Mesendoderm (in vitro differentiated cells): Measurements from ENCODE around the gene ATF3. TPM values are rescaled to one million over a fixed set of nuclear protein-coding genes. Genes with fewer than 3 reads are reported as not detected.

Experiments
- DNase-seq: peaks from one replicate; pipeline ENCODE4 v3.0.0; 2013
- H2AK5ac ChIP-seq: 2 replicates; pipeline ENCODE4 v1.6.1; 2013; ENCODE audit warnings: low read length, inconsistent platforms
- H2BK120ac ChIP-seq: 2 replicates; pipeline ENCODE4 v1.6.1; 2013; ENCODE audit warnings: low read depth, mild to moderate bottlenecking, low read length, moderate library complexity, mixed read lengths
- H2BK15ac ChIP-seq: replicated peaks from 2 replicates; pipeline ENCODE4 v1.6.1; 2013; ENCODE audit warnings: low read depth, mild to moderate bottlenecking, moderate library complexity
- H2BK5ac ChIP-seq: 2 replicates; pipeline ENCODE4 v1.6.1; 2013; ENCODE audit warnings: low read length, inconsistent platforms
- H3K18ac ChIP-seq: 2 replicates; pipeline ENCODE4 v1.6.1; 2013; ENCODE audit warnings: mild to moderate bottlenecking, low read length, mixed read lengths
- H3K23ac ChIP-seq: one replicate; pipeline ENCODE4 v1.6.1; 2013; ENCODE audit warnings: low read length
- H3K27ac ChIP-seq: 2 replicates; pipeline ENCODE4 v1.5.1; 2013; ENCODE audit warnings: low read depth, mild to moderate bottlenecking, inconsistent platforms, low read length, moderate library complexity
- H3K27me3 ChIP-seq: 2 replicates; pipeline ENCODE4 v1.6.1; 2013; ENCODE audit warnings: low read length, control low read depth, mild to moderate bottlenecking, inconsistent platforms; ENCODE audit not compliant: insufficient read depth, poor library complexity
- H3K36me3 ChIP-seq: 2 replicates; pipeline ENCODE4 v1.6.1; 2013; ENCODE audit warnings: low read length, inconsistent platforms; ENCODE audit not compliant: control insufficient read depth, insufficient read depth
- H3K4ac ChIP-seq: one replicate; pipeline ENCODE4 v1.6.1; 2013; ENCODE audit warnings: low read depth, mild to moderate bottlenecking, low read length, moderate library complexity
- H3K4me1 ChIP-seq: 2 replicates; pipeline ENCODE4 v1.6.1; 2013; ENCODE audit warnings: low read depth, low read length, inconsistent platforms; ENCODE audit not compliant: control insufficient read depth
- H3K4me2 ChIP-seq: 2 replicates; pipeline ENCODE4 v1.6.1; 2013; ENCODE audit warnings: low read length
- H3K4me3 ChIP-seq: 2 replicates; pipeline ENCODE4 v1.5.1; 2013; ENCODE audit warnings: mild to moderate bottlenecking, low read length
- H3K56ac ChIP-seq: one replicate; pipeline ENCODE4 v1.6.1; 2013; ENCODE audit warnings: low read length
- H3K79me1 ChIP-seq: 2 replicates; pipeline ENCODE4 v1.6.1; 2013; ENCODE audit warnings: low read length, inconsistent platforms
- H3K79me2 ChIP-seq: 2 replicates; pipeline ENCODE4 v1.6.1; 2013; ENCODE audit warnings: mild to moderate bottlenecking, low read length; ENCODE audit not compliant: control insufficient read depth, insufficient read depth
- H3K9ac ChIP-seq: 2 replicates; pipeline ENCODE4 v1.6.1; 2013; ENCODE audit warnings: low read length, inconsistent platforms
- H4K5ac ChIP-seq: one replicate; pipeline ENCODE4 v1.6.1; 2013; ENCODE audit warnings: low read length
- H4K8ac ChIP-seq: one replicate; pipeline ENCODE4 v1.6.1; 2013; ENCODE audit warnings: low read depth, mild to moderate bottlenecking, control low read depth, low read length, moderate library complexity
- WGBS: extraction: QIAGEN DNeasy Blood & Tissue Kit; methylation state at CpG from one replicate; pipeline ENCODE4 v1.1.7; 2013; ENCODE audit warnings: low lambda C conversion rate, missing lambda C conversion rate; ENCODE audit not compliant: insufficient coverage; ENCODE audit errors: extremely low coverage; 5-methylcytosine and 5-hydroxymethylcytosine counted together
- polyA plus RNA-seq, 2 experiments: library from polyadenylated mRNA; stranded (reverse); fragments of 200-250 nt; gene quantifications; one replicate each; pipeline ENCODE4 v1.2.3, GENCODE V29; 2013

The ATF3 gene, protein sequence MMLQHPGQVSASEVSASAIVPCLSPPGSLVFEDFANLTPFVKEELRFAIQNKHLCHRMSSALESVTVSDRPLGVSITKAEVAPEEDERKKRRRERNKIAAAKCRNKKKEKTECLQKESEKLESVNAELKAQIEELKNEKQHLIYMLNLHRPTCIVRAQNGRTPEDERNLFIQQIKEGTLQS
- 19.0 TPM for polyA plus RNA-seq (2013, experiment 1 of 2)
- polyA plus RNA-seq (2013, experiment 2 of 2) = 21.3 TPM

DNA sequence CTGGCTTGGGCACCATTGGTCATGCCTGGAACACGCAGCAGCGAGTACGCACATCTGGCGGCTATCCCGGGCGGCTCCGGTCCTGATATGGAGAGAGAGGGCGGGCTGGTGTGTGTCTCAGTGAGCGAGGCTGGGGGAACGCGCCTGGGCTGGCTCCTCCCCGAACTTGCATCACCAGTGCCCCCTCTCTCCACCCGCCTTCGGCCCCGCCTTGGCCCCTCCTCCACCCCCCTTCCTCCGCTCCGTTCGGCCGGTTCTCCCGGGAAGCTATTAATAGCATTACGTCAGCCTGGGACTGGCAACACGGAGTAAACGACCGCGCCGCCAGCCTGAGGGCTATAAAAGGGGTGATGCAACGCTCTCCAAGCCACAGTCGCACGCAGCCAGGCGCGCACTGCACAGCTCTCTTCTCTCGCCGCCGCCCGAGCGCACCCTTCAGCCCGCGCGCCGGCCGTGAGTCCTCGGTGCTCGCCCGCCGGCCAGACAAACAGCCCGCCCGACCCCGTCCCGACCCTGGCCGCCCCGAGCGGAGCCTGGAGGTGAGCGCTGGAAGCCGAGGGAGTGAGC lies at the start of gene ATF3:
TSS of gene ATF3 (plus strand) at position 370 of the 567 bp plus-strand sequence. CDS start 6,261 bp downstream, outside the sequence.
- Histone ChIP-seq H3K4me3 (peak within 1 kb of the TSS; percentile 67), H3K4ac (peak within 1 kb of the TSS; percentile 64), H3K79me1 (peaks cover 12% of the 10 kb centered on the region), H2AK5ac (no peak within 1 kb of the TSS), H4K8ac (peak within 1 kb of the TSS; percentile 68), H3K36me3 (no peaks in the 10 kb centered on the region), H2BK5ac (peak within 1 kb of the TSS; percentile 11), H3K23ac (peak within 1 kb of the TSS; percentile 85), H3K27me3 (peaks cover 10% of the 10 kb centered on the region), H3K27ac (peak within 1 kb of the TSS; percentile 92), H3K9ac (peak within 1 kb of the TSS; percentile 85), H3K4me1 (peaks cover 20% of the 10 kb centered on the region), H4K5ac (no peak within 1 kb of the TSS), H3K4me2 (peak within 1 kb of the TSS; percentile 94), H3K56ac (peak within 1 kb of the TSS; percentile 91), H2BK120ac (peak within 1 kb of the TSS; percentile 63), H2BK15ac (peak within 1 kb of the TSS; percentile 37), H3K18ac (peak within 1 kb of the TSS; percentile 89), H3K79me2 (peaks cover 31% of the 10 kb centered on the region)
- peak; percentile 99 for DNase-seq
- WGBS = no CpG with 5 or more reads among the region's 54 CpGs

DNA sequence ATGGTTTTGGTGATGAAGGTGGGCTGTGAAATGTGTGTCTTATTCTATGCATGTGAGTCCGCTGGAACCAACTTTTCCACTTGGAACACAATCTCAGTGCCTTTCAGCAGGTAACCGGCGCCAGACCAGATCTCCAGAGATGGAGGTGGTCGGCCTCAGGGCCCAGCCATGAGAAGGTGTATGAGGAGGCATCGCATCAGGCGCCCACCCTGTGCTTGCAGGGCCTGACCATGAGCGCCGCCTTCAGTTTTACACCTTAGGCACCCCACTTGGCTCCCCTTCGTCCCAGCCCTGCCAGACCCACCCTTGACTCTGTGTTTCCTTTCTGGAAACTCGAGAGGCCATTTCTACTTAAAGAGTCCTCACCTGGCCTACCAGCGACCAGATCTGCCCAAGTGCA lies 48.6 kb upstream of the ATF3 start:
- Histone ChIP-seq H2BK120ac (no peak overlapping the region), H2BK15ac (no peak overlapping the region), H2BK5ac (no peak overlapping the region), H3K23ac (no peak overlapping the region), H3K4me2 (no peak overlapping the region), H3K79me2 (no peaks in the 10 kb centered on the region), H3K79me1 (no peaks in the 10 kb centered on the region), H3K27me3 (no peaks in the 10 kb centered on the region), H3K4ac (no peak overlapping the region), H3K56ac (no peak overlapping the region), H3K27ac (no peak overlapping the region), H2AK5ac (no peak overlapping the region), H4K5ac (no peak overlapping the region), H3K4me3 (no peak overlapping the region), H3K36me3 (no peaks in the 10 kb centered on the region), H3K9ac (no peak overlapping the region), H3K18ac (no peak overlapping the region), H3K4me1 (no peaks in the 10 kb centered on the region), H4K8ac (no peak overlapping the region)
- no peak for DNase-seq
- no CpG with 5 or more reads among the region's 11 CpGs for WGBS

DNA sequence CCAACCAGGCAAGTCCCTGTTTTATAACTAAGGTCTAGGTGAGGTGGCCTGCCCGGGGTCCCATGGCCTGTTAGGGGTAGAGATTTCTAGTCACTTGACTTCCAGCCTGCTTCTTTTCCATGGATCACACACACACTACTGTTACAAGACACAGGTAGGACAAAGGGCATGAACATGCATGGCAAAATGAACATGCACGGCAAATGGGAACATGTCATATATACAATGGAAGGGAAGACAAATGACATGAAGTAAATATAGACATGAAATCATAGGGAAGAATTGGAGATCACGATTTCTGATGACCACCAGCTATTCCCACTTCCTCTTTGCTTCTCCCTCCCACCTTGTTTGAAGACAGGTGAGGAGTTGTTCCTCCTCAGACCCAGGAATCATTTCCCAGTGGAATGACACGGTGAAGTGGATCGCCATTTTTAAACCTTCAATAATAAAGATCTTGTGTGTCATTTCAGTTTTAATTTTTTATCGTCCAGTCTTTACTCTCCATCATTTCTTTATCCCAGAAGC lies 47.6 kb upstream of the ATF3 start:
- H3K27me3 ChIP-seq = no peaks in the 10 kb centered on the region
- H3K27ac ChIP-seq = no peak overlapping the region
- no peak overlapping the region for H3K4ac ChIP-seq
- H2BK120ac ChIP-seq = no peak overlapping the region
- DNase-seq = no peak
- H3K36me3 ChIP-seq = no peaks in the 10 kb centered on the region
- H2BK5ac ChIP-seq = no peak overlapping the region
- H4K8ac ChIP-seq = no peak overlapping the region
- H3K56ac ChIP-seq = no peak overlapping the region
- H3K4me1 ChIP-seq = no peaks in the 10 kb centered on the region
- no peak overlapping the region for H3K4me2 ChIP-seq
- no peak overlapping the region for H4K5ac ChIP-seq
- H3K79me2 ChIP-seq = no peaks in the 10 kb centered on the region
- no peak overlapping the region for H3K4me3 ChIP-seq
- H3K18ac ChIP-seq = no peak overlapping the region
- no peak overlapping the region for H2BK15ac ChIP-seq
- no CpG with 5 or more reads among the region's 6 CpGs for WGBS
- no peaks in the 10 kb centered on the region for H3K79me1 ChIP-seq
- H3K23ac ChIP-seq = no peak overlapping the region
- H3K9ac ChIP-seq = no peak overlapping the region
- no peak overlapping the region for H2AK5ac ChIP-seq

DNA sequence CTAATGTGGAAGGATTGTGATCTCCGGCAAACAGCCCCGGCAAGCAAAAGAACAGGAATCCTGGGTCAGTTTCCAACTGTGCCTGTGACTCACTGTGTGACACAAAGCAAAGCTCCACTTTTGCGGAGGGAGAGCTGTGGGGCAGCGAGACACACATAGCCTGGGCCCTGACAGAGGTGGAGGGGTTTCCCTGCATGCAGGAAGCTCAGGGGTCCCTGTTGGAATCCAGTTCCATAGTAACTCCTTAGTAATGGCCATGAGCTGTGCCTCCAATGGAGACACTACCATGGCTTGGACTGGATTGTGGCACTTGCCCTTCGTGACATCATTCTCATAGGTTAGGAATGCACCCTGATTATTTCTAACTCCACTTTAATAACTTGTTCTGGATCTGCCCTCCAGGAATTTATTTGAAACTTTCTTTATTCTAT lies 47.0 kb upstream of the ATF3 start:
- Histone ChIP-seq H3K79me1 (no peaks in the 10 kb centered on the region), H3K4me3 (no peak overlapping the region), H3K4me2 (no peak overlapping the region), H3K36me3 (no peaks in the 10 kb centered on the region), H3K27me3 (no peaks in the 10 kb centered on the region), H3K79me2 (no peaks in the 10 kb centered on the region), H3K4ac (no peak overlapping the region), H3K9ac (no peak overlapping the region), H4K8ac (no peak overlapping the region), H3K4me1 (no peaks in the 10 kb centered on the region), H4K5ac (no peak overlapping the region), H3K23ac (no peak overlapping the region), H2BK5ac (no peak overlapping the region), H2AK5ac (no peak overlapping the region), H2BK15ac (no peak overlapping the region), H3K27ac (no peak overlapping the region), H3K56ac (no peak overlapping the region), H2BK120ac (no peak overlapping the region), H3K18ac (no peak overlapping the region)
- no CpG with 5 or more reads among the region's 5 CpGs for WGBS
- DNase-seq = peak; percentile 25

- H3K36me3 ChIP-seq = no peaks in the 10 kb centered on the region
- no peak overlapping the region for H3K4me3 ChIP-seq
- H4K8ac ChIP-seq = no peak overlapping the region
Observed at GRCh38 chr1:212562771-212563170, 45.8 kb upstream of the ATF3 start.

More at GRCh38 chr1:212562771-212563170, 45.8 kb upstream of the ATF3 start:
- no peak overlapping the region for H2BK5ac ChIP-seq
- DNase-seq = no peak
- no peak overlapping the region for H3K18ac ChIP-seq
- H3K79me1 ChIP-seq = no peaks in the 10 kb centered on the region
- H3K4me2 ChIP-seq = no peak overlapping the region
- no peak overlapping the region for H3K56ac ChIP-seq
- H3K4me1 ChIP-seq = peaks cover 3% of the 10 kb centered on the region
- H2BK15ac ChIP-seq = no peak overlapping the region
- H2AK5ac ChIP-seq = no peak overlapping the region
- H3K9ac ChIP-seq = no peak overlapping the region
- H3K4ac ChIP-seq = no peak overlapping the region
- H2BK120ac ChIP-seq = no peak overlapping the region
- no peaks in the 10 kb centered on the region for H3K79me2 ChIP-seq
- no peaks in the 10 kb centered on the region for H3K27me3 ChIP-seq
- no peak overlapping the region for H4K5ac ChIP-seq
- no peak overlapping the region for H3K23ac ChIP-seq
- no CpG with 5 or more reads among the region's 4 CpGs for WGBS
- no peak overlapping the region for H3K27ac ChIP-seq
